NCI-H2171 (cell line): Measurements from ENCODE around the gene NUDT16.

Source experiments
- DNase-seq: peaks from one replicate; lab custom pipeline; 2025; lab: John Stamatoyannopoulos, UW

Gene NUDT16

GRCh38 chr3:131386429-131387165 lies 5.0 kb downstream of the NUDT16 start:
- no peak for DNase-seq

- DNase-seq: no peak
These were observed 6.4 kb downstream of the NUDT16 start for GRCh38 chr3:131387796-131388489.

- no peak for DNase-seq
These were observed 6.9 kb downstream of the NUDT16 start for GRCh38 chr3:131388490-131388799.

GRCh38 chr3:131390331-131390730 lies 8.8 kb downstream of the NUDT16 start:
- no peak for DNase-seq

GRCh38 chr3:131393051-131393450 lies 11.5 kb downstream of the NUDT16 start:
- no peak for DNase-seq

GRCh38 chr3:131393868-131394267 lies 12.3 kb downstream of the NUDT16 start:
- no peak for DNase-seq

- no peak for DNase-seq
These were observed 12.8 kb downstream of the NUDT16 start for GRCh38 chr3:131394400-131394799.

- no peak for DNase-seq
These were observed 14.6 kb downstream of the NUDT16 start for GRCh38 chr3:131396170-131396569.

GRCh38 chr3:131397889-131398288 lies 16.3 kb downstream of the NUDT16 start:
- DNase-seq: no peak

- no peak for DNase-seq
These were observed 20.4 kb downstream of the NUDT16 start for GRCh38 chr3:131401978-131402377.

GRCh38 chr3:131402391-131403039 lies 20.9 kb downstream of the NUDT16 start:
- no peak for DNase-seq

GRCh38 chr3:131403216-131403895 lies 21.8 kb downstream of the NUDT16 start:
- DNase-seq: no peak

- DNase-seq: no peak
These were observed 23.8 kb downstream of the NUDT16 start for GRCh38 chr3:131405411-131405810.

- no peak for DNase-seq
These were observed 24.7 kb downstream of the NUDT16 start for GRCh38 chr3:131406274-131406673.

- DNase-seq: no peak
These were observed 36.2 kb downstream of the NUDT16 start for GRCh38 chr3:131417751-131418150.

- DNase-seq: no peak
These were observed 39.7 kb downstream of the NUDT16 start for GRCh38 chr3:131421301-131421700.

- DNase-seq: no peak
These were observed 40.5 kb downstream of the NUDT16 start for GRCh38 chr3:131421957-131422498.

GRCh38 chr3:131427226-131427625 lies 45.7 kb downstream of the NUDT16 start:
- no peak for DNase-seq

- no peak for DNase-seq
These were observed 50.2 kb downstream of the NUDT16 start for GRCh38 chr3:131431754-131432153.

- no peak for DNase-seq
These were observed 50.9 kb downstream of the NUDT16 start for GRCh38 chr3:131432441-131432840.

- DNase-seq: no peak
These were observed 53.4 kb downstream of the NUDT16 start for GRCh38 chr3:131435000-131435399.
